Spleen (tissue), 7 donors: ENCODE measurements around the gene NKAIN2.

Source experiments
- POLR2A ChIP-seq, 3 donors: fragments of 450-650 bp; IDR thresholded peaks; one replicate each; pipeline ENCODE4 v1.5.1; 2017; ENCODE audit warnings: antibody characterized with exemption in 3 of 3, mild to moderate bottlenecking in 1 of 3
- POLR2AphosphoS5 ChIP-seq, 3 donors: sonication (generic); formaldehyde crosslinking; IDR thresholded peaks; one replicate each; pipeline ENCODE4 v1.5.1; 2017; ENCODE audit warnings: antibody characterized with exemption in 3 of 3
- TF ChIP-seq, protein P1 (sequence below), 11 experiments: fragments of 200-600 bp in 7 of 11; fragments of 450-650 bp in 4 of 11; sonication (generic) in 4 of 11; IDR thresholded peaks in 8 of 11; conservative IDR thresholded peaks in 3 of 11; 1 replicate in 7 of 11; 2 replicates in 4 of 11; pipeline versions ENCODE4 v1.4.0 to v1.8.0; 2016 to 2021; ENCODE audit warnings: antibody characterized with exemption in 11 of 11, inconsistent platforms in 4 of 11, mild to moderate bottlenecking in 1 of 11
- donor health status: DM: no; HTN: no; CAD: no; lungs with moderate emphysema.
- donor health status: DM: no; HTN: no; CAD: no.
- donor health status: DM: no; HTN: no; CAD: no.

DNA sequence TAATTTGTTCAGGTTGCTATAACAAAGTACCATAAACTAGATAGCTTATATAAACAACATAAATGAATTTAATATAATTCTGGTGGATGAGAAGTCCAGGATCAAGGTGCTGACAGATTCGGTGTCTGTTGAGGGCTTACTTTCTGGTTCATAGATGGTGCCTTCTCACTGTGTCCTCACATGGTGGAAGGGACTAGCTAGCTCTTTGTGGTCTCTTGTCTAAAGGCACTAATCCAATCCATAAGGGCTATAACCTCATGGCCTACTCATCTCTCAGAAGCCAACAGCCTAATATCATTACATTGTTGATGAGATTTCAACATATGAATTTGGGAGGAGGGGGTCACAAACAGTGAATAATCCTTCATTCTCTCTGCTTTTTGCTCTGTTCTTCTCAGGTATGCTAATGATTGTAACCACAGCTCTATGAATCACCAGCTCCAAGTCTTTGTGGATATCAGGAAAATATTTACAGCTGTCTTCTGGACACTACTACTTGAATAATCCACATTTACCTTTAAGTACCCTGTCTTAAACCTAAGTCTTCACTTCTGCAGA lies 122.3 kb downstream of the NKAIN2 start:
- TF ChIP-seq POLR2A (IDR thresholded peaks at IDR 0.05) (no peak), POLR2AphosphoS5 (IDR thresholded peaks at IDR 0.05) (no peak)
- TF ChIP-seq, protein P1, sequence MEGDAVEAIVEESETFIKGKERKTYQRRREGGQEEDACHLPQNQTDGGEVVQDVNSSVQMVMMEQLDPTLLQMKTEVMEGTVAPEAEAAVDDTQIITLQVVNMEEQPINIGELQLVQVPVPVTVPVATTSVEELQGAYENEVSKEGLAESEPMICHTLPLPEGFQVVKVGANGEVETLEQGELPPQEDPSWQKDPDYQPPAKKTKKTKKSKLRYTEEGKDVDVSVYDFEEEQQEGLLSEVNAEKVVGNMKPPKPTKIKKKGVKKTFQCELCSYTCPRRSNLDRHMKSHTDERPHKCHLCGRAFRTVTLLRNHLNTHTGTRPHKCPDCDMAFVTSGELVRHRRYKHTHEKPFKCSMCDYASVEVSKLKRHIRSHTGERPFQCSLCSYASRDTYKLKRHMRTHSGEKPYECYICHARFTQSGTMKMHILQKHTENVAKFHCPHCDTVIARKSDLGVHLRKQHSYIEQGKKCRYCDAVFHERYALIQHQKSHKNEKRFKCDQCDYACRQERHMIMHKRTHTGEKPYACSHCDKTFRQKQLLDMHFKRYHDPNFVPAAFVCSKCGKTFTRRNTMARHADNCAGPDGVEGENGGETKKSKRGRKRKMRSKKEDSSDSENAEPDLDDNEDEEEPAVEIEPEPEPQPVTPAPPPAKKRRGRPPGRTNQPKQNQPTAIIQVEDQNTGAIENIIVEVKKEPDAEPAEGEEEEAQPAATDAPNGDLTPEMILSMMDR (IDR thresholded peaks at IDR 0.05 in 8 of 11, conservative IDR thresholded peaks at IDR 0.05 in 3 of 11): no peak
